ENCODE results near the gene GDPD3.
A peak's percentile ranks its signal among the peaks of the same experiment; 100 is the strongest.
"Not testable (repeated sequence)": the region's sequence is repeated elsewhere in the genome, so short reads cannot be mapped to it uniquely, and the experiment has no call there.

GDPD3 gene

GRCh38 chr16:30122604-30123160 is 9.3 kb upstream of the GDPD3 start:
- no peak for DNase-seq

GRCh38 chr16:30121741-30122571 is 8.6 kb upstream of the GDPD3 start:
- no peak for DNase-seq

DNA sequence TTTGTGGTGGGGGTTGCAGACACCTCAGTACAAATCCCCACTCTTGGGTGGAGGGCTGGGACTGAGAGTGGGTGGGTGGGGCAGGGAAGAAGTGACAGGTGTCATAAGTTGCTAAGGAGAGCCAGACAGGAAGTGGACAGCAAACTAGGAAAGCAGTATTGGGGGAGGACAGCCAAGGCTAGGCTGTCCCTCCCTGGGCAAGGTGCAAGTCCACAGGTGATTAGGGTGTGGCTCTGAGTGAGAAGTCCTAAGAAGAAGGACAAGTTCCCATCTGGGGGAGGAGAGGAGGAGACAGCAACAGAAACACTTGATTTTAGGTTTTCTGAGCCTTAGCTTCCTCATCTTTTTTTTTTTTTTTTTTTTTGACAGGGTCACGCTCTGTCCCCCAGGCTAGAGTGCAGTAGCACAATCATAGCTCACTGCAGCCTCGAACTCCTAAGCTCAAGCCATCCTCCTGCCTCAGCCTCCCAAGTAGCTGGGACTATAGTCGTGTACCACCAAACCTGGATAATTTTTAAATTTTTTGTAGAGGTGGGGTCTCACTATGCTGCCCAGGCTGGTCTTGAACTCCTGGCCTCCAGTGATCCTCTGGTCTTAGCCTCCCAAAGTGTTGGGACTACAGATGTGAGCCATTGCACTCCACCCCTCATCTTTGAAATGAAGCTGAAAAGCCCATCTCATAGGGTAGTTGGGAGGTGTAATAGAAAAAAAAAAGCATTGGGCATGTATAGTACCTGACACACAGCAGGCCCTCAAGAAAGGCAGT is 7.2 kb upstream of the GDPD3 start:
- DNase-seq, result no peak

- DNase-seq, result no peak
These were observed 6.1 kb upstream of the GDPD3 start for GRCh38 chr16:30119428-30119827.

- DNase-seq, result no peak
These were observed 4.4 kb upstream of the GDPD3 start for GRCh38 chr16:30117768-30118167.

DNA sequence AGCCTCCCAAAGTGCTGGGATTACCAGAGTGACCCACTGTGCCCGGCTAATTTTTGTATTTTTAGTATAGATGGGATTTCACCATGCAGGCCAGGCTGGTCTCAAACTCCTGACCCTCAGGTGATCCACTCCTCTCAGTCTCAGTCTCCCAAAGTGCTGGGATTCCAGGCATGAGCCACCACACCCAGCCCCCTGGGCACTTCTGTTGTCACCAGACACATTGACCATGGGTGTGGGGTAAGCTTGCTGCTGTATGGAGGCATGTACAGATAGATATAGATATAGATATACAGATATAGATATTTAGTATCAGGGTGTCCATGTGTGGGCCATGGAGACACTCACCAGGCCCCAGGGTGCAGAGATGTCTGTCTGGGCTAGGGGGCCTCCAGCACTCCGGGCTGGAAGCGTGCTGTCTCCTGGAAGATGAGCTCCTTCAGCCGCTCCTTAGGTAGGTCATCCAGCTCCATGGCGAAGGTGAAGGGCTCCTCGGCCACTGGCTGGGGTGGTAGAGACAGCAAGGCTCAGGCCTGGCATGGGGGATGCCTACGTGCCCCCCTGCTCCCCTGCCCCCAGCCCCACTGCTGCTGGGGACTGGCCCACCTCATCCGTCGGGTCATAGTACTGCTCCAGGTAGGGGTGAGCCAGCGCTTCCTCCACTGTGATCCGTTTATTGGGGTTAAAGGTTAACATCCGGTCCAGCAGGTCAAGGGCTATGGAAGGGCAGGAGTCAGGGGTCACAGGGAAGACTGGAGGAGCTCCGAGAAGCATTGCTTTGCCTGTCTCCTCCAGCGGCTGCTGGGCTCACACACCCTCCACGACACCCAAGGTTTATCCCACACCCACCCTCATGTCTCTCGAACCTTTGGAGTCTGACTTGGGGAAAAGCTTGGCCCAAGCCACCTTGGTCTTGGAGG is 3.2 kb upstream of the GDPD3 start:
- no peak for DNase-seq

DNA sequence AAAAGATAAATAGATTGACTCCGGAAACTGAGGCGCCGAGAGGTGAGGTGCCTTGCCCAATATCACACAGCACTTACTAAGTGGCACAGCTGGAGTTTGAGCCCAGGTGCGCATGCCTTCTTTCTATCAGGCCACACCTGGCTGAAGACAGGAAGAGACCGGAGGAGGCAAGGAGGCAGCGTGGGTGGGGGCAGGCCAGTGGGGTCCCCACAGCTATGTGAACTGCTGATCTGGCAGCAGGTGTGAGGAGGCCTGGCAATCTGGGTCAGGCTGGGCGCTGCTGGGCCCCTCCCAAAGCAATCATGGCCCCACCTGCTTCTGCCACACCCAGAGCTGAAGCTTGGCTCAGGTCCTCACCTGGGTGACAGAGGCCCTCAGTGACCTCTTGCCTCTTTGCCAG is 1.9 kb upstream of the GDPD3 start:
- no peak for DNase-seq

DNA sequence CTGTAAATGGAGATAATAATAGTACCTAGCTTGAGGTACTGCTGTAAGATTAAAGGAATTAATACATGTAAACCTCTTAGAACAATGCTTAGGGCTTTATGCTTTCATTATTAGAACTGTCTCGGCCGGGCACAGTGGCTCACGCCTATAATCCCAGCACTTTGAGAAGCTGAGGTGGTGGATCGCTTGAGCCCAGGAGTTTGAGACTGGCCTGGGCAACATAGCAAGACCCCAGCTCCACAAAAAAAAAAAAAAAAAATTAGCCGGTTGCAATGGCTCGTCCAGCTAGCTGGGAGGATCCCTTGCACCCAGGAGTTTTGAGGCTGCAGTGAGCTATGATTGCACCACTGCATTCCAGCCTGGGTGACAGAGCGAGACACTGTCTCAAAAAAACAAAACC is 1.5 kb upstream of the GDPD3 start:
- not testable (repeated sequence) for DNase-seq

DNA sequence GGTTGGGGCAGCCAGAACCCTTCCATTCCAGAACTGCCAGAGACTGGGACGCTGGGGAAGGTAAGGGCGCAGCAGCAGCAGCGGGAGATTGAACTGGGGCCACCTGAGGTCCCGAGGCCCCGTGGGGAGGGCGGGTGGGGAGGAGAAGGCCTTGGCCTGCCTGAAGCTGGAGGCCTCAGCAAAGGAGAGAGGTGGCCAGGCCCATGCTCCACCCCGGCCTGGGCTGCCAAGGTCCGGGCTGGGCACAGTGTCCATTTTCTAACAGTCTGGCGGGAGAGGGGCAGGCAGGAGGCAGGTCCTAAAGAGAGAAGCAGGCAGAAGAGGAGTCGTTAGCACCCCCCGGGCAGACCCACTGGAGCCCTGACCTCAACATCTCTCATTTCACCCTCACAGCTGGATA is 1.1 kb upstream of the GDPD3 start:
- DNase-seq, result no peak

GRCh38 chr16:30113711-30114333 is 485 bp upstream of the GDPD3 start:
- DNase-seq, result no peak

GRCh38 chr16:30112197-30113030 is 923 bp downstream of the GDPD3 start:
- peak; percentile 35 for DNase-seq

GRCh38 chr16:30110661-30111060 is 2.7 kb downstream of the GDPD3 start:
- no peak for DNase-seq

DNA sequence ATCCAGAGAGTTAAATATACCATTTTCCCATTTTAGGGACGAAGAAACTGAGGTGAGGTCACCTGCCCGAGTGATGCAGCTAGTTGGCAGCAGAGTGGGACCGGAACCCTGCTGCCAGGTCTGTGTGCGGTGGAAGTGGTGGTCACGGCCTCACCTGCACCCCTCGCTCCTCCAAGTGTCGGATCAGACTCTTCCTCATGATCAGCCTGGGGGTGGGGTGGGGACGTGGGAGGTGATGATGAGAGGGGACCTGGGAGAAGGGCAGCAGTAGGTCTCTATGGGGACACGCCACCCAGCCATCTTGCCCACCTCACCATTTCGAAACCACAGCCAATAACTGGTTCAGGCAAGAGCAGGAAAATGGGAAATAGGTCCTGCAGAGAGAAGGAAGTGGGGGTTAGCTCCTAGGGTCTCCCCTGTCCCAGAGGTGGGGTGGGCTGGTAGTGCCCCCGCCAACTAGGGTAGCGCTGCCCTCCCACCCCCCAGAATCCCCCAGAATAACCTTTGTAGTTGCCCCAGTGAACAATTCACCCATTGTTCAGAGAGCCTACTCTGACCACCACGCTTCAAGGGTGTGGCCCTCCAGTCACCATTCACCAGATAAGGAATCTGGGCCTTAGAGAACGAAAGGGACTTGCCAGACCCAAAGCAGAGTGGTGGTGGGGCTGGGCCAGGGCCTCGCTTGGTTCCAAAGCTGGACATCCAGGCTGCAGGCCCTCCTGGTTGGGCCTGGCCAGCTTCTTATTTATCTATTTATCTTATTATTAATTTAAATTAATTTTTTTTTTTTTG is 5.1 kb downstream of the GDPD3 start:
- DNase-seq, result no peak

- DNase-seq, result no peak
These were observed 8.8 kb downstream of the GDPD3 start for GRCh38 chr16:30104492-30104891.

DNA sequence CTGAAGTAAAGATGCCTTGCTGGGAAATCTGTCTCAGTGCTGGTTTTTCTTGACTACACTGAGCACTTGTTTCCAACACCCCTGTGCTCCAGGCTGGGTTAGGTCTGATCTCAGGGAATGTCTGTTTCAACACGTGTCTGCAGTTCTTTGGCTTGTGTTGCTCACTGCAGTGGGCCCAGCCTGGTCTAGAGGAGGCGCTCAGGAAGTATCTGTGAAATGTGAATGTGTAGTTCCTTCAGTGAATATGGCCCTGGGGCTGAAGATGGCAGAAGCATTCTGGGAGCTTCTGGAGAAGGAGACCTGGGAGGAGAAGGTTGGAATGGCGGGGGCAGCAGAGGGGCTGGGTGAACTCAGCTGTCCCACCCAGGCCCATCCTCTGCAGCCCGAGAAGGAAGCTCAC is 9.2 kb downstream of the GDPD3 start:
- DNase-seq, result no peak

GRCh38 chr16:30096862-30097563 is 16.3 kb downstream of the GDPD3 start:
- DNase-seq, result no peak

- DNase-seq, result peak; percentile 79
These were observed 17.1 kb downstream of the GDPD3 start, which contains the start of gene YPEL3 for GRCh38 chr16:30096105-30096861. Gene YPEL3 (minus strand): TSS chr16:30096213. CDS start chr16:30095482, 731 bp downstream.

- DNase-seq, result no peak
These were observed 17.9 kb downstream of the GDPD3 start for GRCh38 chr16:30095166-30096078.
